Activated CD4-positive, alpha-beta T cell treated with anti-CD3 and anti-CD28 coated beads, Interleukin-2, amount 50 U/mL, for 24 hours (primary cell): ENCODE measurements around the gene SAA2.
"Not testable (repeated sequence)": the region's sequence is repeated elsewhere in the genome, so short reads cannot be mapped to it uniquely, and the experiment has no call there.

Source experiments
- DNase-seq, 2 donors: peaks; one replicate each; pipeline ENCODE4 v3.0.0-alpha.2; 2020; ENCODE audit warnings: low read depth in 1 of 2, low spot score in 1 of 2

Gene SAA2

GRCh38 chr11:18197738-18198137, 50.7 kb downstream of the SAA2 start:
- DNase-seq: not testable (repeated sequence)

- DNase-seq: no peak
These were observed 51.9 kb downstream of the SAA2 start for GRCh38 chr11:18196532-18196931.
